Stomach smooth muscle (tissue), 2 donors: Measurements from ENCODE around the gene PTP4A1.
"Not testable (repeated sequence)": the region's sequence is repeated elsewhere in the genome, so short reads cannot be mapped to it uniquely, and the experiment has no call there.

Experiments
- H3K27ac ChIP-seq: one replicate; pipeline ENCODE4 v1.7.0; 2013; ENCODE audit warnings: mild to moderate bottlenecking, low read length, inconsistent platforms
- H3K27me3 ChIP-seq, 2 donors: one replicate each; pipeline ENCODE4 v1.7.0; 2013; ENCODE audit warnings: low read length in 2 of 2; ENCODE audit not compliant: insufficient read depth in 2 of 2, control insufficient read depth in 1 of 2
- H3K36me3 ChIP-seq, 2 donors: one replicate each; pipeline ENCODE4 v1.7.0; 2013; ENCODE audit warnings: low read length in 2 of 2; ENCODE audit not compliant: control insufficient read depth in 2 of 2, insufficient read depth in 2 of 2
- H3K4me1 ChIP-seq: one replicate; pipeline ENCODE4 v1.7.0; 2013; ENCODE audit warnings: low read length; ENCODE audit not compliant: control insufficient read depth, insufficient read depth
- H3K4me3 ChIP-seq, 2 donors: one replicate each; pipeline ENCODE4 v1.7.0; 2013; ENCODE audit warnings: low read length in 2 of 2
- H3K9ac ChIP-seq, 2 donors: one replicate each; pipeline ENCODE4 v1.7.0; 2013; ENCODE audit warnings: low read length in 2 of 2, mild to moderate bottlenecking in 1 of 2
- H3K9me3 ChIP-seq, 2 donors: one replicate each; pipeline ENCODE4 v1.7.0; 2013; ENCODE audit warnings: low read length in 2 of 2; ENCODE audit not compliant: control insufficient read depth in 2 of 2
- donor health status: healthy.
- donor health status: Pancreatic carcinoma.

The PTP4A1 gene

DNA sequence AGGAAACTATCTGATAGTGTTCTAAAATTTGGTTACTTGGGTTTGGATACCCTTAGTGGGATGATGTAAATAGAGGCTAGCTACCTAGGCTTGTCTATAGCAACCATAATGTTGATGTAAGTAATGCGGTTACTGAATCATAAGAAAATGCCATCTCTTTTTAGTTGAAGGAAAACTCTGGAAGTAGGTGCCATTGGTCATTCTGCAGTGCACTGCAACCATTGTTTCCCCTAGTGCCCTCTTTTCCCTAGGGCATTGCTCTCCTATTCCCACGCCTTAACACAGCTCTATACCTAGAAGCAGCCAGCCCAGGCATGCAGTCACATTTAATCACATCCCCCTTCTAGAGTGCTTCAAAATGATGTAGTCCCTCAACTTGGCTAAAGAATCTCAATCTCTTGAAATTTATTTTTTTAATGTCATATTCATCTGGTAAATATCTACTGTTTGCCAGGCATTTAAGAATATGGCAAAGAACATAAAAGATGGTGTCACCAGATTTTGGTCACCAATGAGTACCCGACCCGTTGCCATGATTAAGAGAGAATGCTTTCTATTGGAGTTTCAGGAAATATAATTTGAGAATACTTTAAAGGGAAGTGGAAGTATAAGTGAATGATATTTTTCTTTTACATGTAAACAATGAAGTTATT, 10.4 kb downstream of the PTP4A1 start:
- H3K27me3 ChIP-seq: no peaks in the 10 kb centered on the region
- H3K9me3 ChIP-seq: no peaks in the 10 kb centered on the region
- H3K9ac ChIP-seq: no peak overlapping the region
- no peak overlapping the region for H3K27ac ChIP-seq
- H3K4me1 ChIP-seq: no peaks in the 10 kb centered on the region
- peaks cover 17 to 33% of the 10 kb centered on the region in 2 donors for H3K36me3 ChIP-seq
- no peak overlapping the region for H3K4me3 ChIP-seq

DNA sequence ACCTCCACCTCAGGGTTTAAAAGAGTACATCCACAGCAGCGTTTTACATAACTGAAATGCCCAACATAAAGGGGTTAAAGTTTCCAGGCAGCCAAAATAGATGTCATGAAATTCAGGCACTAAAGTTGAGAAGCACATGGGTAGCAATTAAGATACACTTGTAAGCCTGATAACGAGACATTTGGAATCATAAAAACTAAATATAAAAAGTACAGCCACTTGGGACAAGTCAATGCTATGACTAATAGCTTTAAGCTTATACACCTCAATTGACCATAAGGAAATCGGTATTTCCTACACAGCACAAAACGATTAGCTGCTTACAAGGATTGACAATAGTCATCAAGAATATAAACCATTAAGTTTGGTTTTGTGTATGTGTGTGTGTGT, 11.8 kb downstream of the PTP4A1 start:
- H3K4me3 ChIP-seq: no peak overlapping the region
- no peak overlapping the region for H3K27ac ChIP-seq

DNA sequence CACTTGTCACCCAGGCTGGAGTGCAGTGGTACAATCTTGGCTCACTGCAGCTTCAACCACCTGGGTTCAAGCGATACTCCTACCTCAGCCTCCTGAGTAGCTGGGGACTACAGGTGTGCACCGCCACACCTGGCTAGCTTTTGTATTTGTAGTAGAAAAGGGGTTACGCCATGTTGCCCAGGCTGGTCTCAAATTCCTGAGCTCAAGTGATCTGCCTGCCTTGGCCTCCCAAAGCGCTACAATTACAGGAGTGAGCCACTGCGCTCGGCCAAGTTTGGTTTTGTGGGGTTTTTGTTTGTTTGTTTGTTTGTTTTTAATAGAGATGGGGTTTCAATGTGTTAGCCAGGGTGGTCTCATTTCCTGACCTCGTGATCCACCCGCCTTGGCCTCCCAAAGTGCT, 12.3 kb downstream of the PTP4A1 start:
- no peak overlapping the region for H3K27ac ChIP-seq
- no peak overlapping the region for H3K9ac ChIP-seq
- no peak overlapping the region for H3K4me3 ChIP-seq
- no peaks in the 10 kb centered on the region for H3K27me3 ChIP-seq
- peaks cover 14 to 20% of the 10 kb centered on the region in 2 donors for H3K36me3 ChIP-seq
- no peaks in the 10 kb centered on the region for H3K9me3 ChIP-seq
- H3K4me1 ChIP-seq: no peaks in the 10 kb centered on the region

More for the DNA sequence above, 11.8 kb downstream of the PTP4A1 start:
- no peaks in the 10 kb centered on the region for H3K9me3 ChIP-seq
- H3K27me3 ChIP-seq: no peaks in the 10 kb centered on the region
- no peak overlapping the region for H3K9ac ChIP-seq
- H3K4me1 ChIP-seq: no peaks in the 10 kb centered on the region
- H3K36me3 ChIP-seq: peaks cover 17 to 24% of the 10 kb centered on the region in 2 donors

DNA sequence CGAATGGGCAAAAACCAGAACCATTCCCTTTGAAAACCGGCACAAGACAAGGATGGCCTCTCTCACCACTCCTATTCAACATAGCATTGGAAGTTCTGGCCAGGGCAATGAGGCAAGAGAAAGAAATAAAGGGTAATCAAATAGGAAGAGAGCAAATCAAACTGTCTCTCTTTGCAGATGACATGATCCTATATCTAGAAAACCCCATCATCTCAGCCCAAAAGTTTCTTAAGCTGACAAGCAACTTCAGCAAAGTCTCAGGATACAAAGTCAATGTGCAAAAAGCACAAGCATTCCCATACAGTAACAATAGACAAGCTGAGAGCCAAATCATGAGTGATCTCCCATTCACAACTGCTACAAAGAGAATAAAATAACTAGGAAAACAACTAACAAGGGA, 13.4 kb downstream of the PTP4A1 start:
- not testable (repeated sequence) for H3K4me3 ChIP-seq, H3K4me1 ChIP-seq, H3K9me3 ChIP-seq, H3K9ac ChIP-seq, H3K27ac ChIP-seq, H3K27me3 ChIP-seq
- H3K36me3 ChIP-seq: peaks cover 4 to 11% of the 10 kb centered on the region in 2 donors

DNA sequence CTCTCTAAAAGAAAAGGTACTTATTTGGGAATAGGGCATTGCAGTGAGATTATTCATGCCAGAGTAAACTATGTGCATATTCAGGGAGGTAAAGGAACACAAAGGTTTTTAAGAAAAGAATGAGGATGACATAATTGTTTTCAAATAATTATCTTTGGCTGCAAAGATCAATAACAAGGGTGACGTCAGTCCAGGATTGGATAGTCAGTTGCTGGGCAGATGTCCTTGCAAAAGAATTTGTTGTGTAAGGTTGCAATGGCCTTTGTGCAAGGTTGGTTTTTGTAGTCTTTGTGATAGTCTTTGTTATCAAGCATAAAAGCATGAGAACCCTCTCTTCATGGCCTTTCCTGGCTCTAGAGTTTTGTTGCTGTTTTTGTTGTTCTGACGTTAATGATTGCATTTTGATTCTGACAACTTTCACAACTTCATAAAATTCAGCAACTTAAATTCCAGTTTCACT, 17.7 kb downstream of the PTP4A1 start:
- Histone ChIP-seq H3K9ac (no peak overlapping the region), H3K36me3 (no peaks in the 10 kb centered on the region), H3K4me1 (no peaks in the 10 kb centered on the region), H3K9me3 (no peaks in the 10 kb centered on the region), H3K4me3 (no peak overlapping the region), H3K27me3 (no peaks in the 10 kb centered on the region), H3K27ac (no peak overlapping the region)

DNA sequence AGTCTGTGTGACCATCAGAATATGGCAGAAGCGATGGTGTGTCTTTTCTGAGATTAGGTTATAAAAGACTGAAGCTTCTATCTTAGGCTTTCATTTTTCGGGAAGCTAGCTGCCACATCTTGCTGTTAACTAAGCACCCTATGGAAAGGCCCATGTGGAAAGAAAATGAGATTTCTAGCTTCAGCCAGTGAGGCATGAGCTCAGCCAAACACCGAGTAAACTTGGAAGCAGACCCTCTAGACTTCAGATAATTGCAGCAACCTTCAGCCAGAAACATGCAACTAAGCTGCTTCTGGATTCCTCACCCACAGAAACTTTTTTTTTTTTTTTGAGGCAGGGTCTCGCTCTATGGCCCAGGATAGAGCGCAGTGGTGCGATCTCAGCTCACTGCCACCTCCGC, 20.6 kb downstream of the PTP4A1 start:
- Histone ChIP-seq H3K9ac (no peak overlapping the region), H3K27ac (no peak overlapping the region), H3K36me3 (no peaks in the 10 kb centered on the region), H3K9me3 (no peaks in the 10 kb centered on the region), H3K27me3 (no peaks in the 10 kb centered on the region), H3K4me3 (no peak overlapping the region), H3K4me1 (peaks cover 2% of the 10 kb centered on the region)

DNA sequence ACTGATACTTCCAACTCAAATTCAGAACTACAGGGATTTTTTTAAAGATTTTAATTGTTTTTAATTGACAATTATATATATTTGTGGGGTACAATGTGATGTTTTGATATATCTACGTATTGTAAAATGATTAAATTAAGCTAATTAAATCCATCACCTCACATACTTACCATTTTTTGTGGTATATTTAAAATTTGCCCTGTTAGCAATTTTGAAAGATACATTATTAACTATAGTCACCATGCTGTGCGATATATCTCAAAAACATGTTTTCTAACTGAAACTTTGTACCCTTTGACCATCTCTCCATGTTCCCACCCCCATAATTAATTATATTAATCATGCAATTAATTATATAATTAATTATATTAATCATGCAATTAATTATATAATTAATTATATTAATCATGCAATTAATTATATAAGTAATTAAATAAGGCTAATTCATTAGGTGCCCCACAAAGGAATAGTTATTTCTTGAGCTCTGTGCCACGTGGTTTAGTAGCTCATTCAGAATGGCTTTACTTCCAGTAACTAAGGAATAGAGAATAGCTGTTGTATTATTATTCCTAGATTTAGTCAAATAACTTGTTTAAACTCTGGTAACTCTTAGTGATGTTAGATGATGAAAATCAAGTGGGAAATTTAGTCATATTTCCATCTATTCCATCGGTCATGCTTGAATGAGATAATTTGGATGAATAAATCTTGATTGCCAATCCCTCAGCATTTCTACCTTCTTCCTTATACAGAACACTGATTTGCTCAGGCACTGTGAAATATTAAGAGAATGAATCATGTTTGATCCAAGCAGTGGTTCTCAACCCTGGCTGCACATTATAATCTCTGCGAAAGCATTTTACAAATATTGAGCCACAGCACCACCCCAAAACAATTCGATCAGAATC, 25.1 kb downstream of the PTP4A1 start:
- Histone ChIP-seq H3K36me3 (no peaks in the 10 kb centered on the region), H3K27ac (no peak overlapping the region), H3K27me3 (no peaks in the 10 kb centered on the region), H3K9ac (no peak overlapping the region), H3K9me3 (no peaks in the 10 kb centered on the region), H3K4me1 (peaks cover 3% of the 10 kb centered on the region), H3K4me3 (peak overlapping the region; percentile 90)

DNA sequence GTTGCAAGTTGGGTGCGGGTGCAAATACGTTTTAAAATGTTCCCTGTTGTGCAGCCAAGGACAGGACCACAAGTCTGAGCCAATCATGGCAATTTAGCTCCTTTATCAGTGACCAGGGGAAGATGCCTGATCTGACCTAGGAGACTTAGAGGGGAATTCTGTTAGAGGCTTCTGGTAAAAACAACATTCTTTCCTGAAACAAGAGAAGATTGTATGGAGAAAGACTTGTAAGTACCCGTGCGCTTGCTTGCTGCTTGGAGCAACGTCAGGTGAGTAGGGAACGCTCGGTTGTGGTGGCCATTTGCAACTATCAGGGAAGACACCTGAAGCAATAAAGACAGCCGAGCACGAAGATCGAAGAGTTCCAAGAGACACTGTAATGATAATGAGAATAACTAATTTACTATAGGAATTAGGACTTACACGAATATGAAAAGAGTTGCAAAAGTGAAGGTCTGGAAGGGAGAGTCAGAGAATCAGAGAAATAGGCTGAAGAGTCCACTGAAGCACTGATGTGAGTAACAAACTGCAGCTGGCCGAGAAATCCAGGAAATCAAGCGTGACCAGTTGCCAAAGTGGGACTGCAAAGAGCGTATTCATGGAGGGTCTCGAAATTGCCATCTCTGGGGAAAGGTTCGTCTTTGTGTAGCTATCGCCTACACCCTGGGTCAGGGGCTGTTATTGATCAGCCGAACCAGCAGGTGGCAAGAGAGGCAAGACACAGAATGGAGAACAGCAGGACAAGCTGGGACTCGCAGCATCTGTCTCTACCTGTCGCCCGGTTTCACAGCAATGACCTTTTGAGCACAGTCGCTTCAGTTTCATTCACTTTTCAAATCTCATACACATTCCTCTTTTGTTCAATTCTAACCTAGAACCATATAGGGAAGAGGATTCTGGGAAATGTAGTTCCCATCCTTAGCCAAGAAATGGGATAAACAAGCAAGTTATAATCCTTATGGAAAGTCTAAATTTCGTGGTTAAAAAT, 26.1 kb downstream of the PTP4A1 start:
- Histone ChIP-seq H3K4me1 (peaks cover 3% of the 10 kb centered on the region), H3K9ac (peak overlapping the region; percentile 53 to 75), H3K27me3 (no peaks in the 10 kb centered on the region), H3K36me3 (no peaks in the 10 kb centered on the region), H3K4me3 (peak overlapping the region; percentile 90), H3K27ac (no peak overlapping the region), H3K9me3 (no peaks in the 10 kb centered on the region)

DNA sequence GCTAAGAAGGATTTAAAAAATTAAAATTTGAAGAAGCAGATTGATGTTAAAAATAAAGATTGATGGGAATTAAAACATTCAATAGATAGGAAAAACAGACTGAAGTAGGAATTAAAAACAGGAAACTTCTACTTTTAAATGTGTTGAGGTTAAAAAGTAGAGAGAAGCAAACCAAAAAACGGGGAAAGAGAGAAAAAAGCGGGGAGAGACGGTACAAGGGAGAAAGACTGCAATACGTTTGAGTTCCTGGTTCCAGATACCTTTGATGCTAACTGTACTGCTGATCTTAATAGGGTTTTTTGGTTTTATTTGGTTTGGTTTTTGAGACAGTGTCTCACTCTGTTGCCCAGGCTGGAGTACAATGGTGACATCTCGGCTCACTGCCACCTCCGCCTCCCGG, 27.0 kb downstream of the PTP4A1 start:
- H3K36me3 ChIP-seq: no peaks in the 10 kb centered on the region
- no peaks in the 10 kb centered on the region for H3K27me3 ChIP-seq
- H3K4me1 ChIP-seq: peaks cover 3% of the 10 kb centered on the region
- H3K27ac ChIP-seq: no peak overlapping the region
- no peak overlapping the region for H3K9ac ChIP-seq
- H3K9me3 ChIP-seq: no peaks in the 10 kb centered on the region
- no peak overlapping the region for H3K4me3 ChIP-seq

DNA sequence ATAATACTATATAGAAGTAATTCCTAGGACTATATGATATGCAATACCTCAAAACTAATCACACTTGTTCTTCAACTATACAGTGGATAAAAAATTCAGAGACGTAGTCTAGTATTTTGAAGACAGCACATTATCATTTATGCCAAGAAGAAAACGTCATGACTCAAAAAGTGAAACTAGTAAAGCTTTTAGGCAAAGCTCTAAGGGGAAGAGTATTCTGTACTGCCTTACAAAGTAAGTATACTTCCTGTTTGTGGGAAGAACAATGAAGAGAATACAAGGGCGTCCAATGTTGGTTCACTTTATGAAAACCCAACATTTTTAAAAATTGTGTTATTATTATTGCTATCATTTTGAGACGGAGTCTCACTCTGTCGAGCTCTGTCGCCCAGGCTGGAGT, 27.9 kb downstream of the PTP4A1 start:
- Histone ChIP-seq H3K27ac (no peak overlapping the region), H3K4me3 (no peak overlapping the region), H3K36me3 (no peaks in the 10 kb centered on the region), H3K4me1 (peaks cover 3% of the 10 kb centered on the region), H3K27me3 (no peaks in the 10 kb centered on the region), H3K9me3 (no peaks in the 10 kb centered on the region), H3K9ac (no peak overlapping the region)
